Fibroblast of lung (primary cell): ENCODE data around the gene PECR. TPM values are rescaled to one million over a fixed set of nuclear protein-coding genes. Genes with fewer than 3 reads are reported as not detected.
A peak's percentile ranks its signal among the peaks of the same experiment; 100 is the strongest.

ENCODE experiments used
- DNase-seq, 2 donors: peaks; one replicate each; pipeline versions ENCODE4 v3.0.0 to v3.0.0-alpha.2; 2010; ENCODE audit warnings: low read depth in 2 of 2
- H2AFZ ChIP-seq: 2 replicates; pipeline ENCODE4 v1.5.1; 2012; ENCODE audit warnings: low read length, control low read depth, inconsistent platforms
- H3K27ac ChIP-seq: 2 replicates; pipeline ENCODE4 v1.5.1; 2011; ENCODE audit warnings: low read length, control low read depth; ENCODE audit not compliant: insufficient read depth
- H3K27me3 ChIP-seq: 2 replicates; pipeline ENCODE4 v1.5.1; 2011; ENCODE audit warnings: mild to moderate bottlenecking, low read length; ENCODE audit not compliant: control insufficient read depth, insufficient read depth
- H3K36me3 ChIP-seq: 2 replicates; pipeline ENCODE4 v1.5.1; 2011; ENCODE audit warnings: low read length; ENCODE audit not compliant: control insufficient read depth, insufficient read depth
- H3K4me1 ChIP-seq: 2 replicates; pipeline ENCODE4 v1.5.1; 2011; ENCODE audit warnings: low read length; ENCODE audit not compliant: control insufficient read depth, insufficient read depth; ENCODE audit errors: extremely low read depth
- H3K4me2 ChIP-seq: 2 replicates; pipeline ENCODE4 v1.5.1; 2011; ENCODE audit warnings: low read length, control low read depth; ENCODE audit not compliant: insufficient read depth; ENCODE audit errors: extremely low read depth
- H3K4me3 ChIP-seq, 4 experiments: fragments of 200-600 bp in 1 of 4; sonication (generic) in 1 of 4; replicated peaks in 1 of 4; 2 replicates each; pipeline ENCODE4 v1.5.1; 2011 to 2016; ENCODE audit warnings: low read length in 4 of 4, low read depth in 3 of 4, mild to moderate bottlenecking in 3 of 4, control low read depth in 2 of 4, inconsistent platforms in 1 of 4, mixed read lengths in 1 of 4; ENCODE audit not compliant: insufficient read depth in 1 of 4; ENCODE audit errors: control extremely low read depth in 1 of 4
- H3K79me2 ChIP-seq: 2 replicates; pipeline ENCODE4 v1.5.1; 2012; ENCODE audit warnings: mild to moderate bottlenecking, low read length, inconsistent platforms; ENCODE audit not compliant: control insufficient read depth, insufficient read depth
- H3K9ac ChIP-seq: 2 replicates; pipeline ENCODE4 v1.5.1; 2011; ENCODE audit warnings: mild to moderate bottlenecking, low read length, control low read depth; ENCODE audit not compliant: insufficient read depth
- H3K9me3 ChIP-seq: 2 replicates; pipeline ENCODE4 v1.5.1; 2012; ENCODE audit warnings: low read depth, low read length; ENCODE audit not compliant: control insufficient read depth, insufficient read depth
- H4K20me1 ChIP-seq: 2 replicates; pipeline ENCODE4 v1.5.1; 2011; ENCODE audit warnings: low read length; ENCODE audit not compliant: control insufficient read depth, insufficient read depth; ENCODE audit errors: extremely low read depth
- EZH2 ChIP-seq: IDR thresholded peaks from 2 replicates; pipeline ENCODE4 v1.5.1; 2012; ENCODE audit warnings: low read length, control low read depth, mild to moderate bottlenecking; ENCODE audit errors: missing control alignments
- polyA plus RNA-seq, 2 donors: library from polyadenylated mRNA; depleted of rRNA in 1 of 2; stranded (reverse) in 1 of 2; unstranded in 1 of 2; fragments of >200 nt; gene quantifications; 2 replicates each; pipeline ENCODE4 v1.2.1, GENCODE V29; 2011 to 2012; ENCODE audit warnings: missing spikeins in 1 of 2
- total RNA-seq: library from RNA; depleted of rRNA; stranded (reverse); fragments of >200 nt; gene quantifications from 2 replicates; pipeline ENCODE4 v1.2.1, GENCODE V29; 2014
- TF ChIP-seq, protein P1 (sequence below), 2 donors: IDR thresholded peaks in 1 of 2; conservative IDR thresholded peaks in 1 of 2; 1 replicate in 1 of 2; 2 replicates in 1 of 2; pipeline ENCODE4 v1.5.1; 2011 to 2012; ENCODE audit warnings: low read length in 2 of 2, control low read depth in 1 of 2, inconsistent platforms in 1 of 2, low read depth in 1 of 2, mild to moderate bottlenecking in 1 of 2

PECR gene
- total and polyA plus RNA-seq, 2 donors (not counting 1 experiment from before 2014, with no cell fraction given), result 11.7 to 19.3 TPM

DNA sequence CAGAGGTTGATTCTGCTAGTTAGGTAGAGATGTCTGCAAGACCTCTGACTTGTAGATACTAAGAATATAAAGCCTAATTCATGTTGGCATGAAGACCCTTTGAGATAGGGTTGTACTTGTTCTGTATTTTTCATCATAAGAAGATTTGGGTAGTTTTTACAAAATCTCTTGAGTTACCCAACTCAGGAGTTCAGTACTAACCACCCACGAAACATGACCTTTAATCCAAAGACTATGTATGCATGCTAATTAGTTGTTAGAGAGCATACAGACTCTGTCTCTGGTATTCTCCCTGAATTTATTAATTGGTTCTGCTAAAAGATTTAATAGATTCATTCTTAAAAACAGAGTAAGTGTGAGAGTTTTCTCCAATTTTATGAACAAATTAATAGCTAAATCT, 16.9 kb downstream of the PECR start:
- H3K27me3 ChIP-seq, result no peaks in the 10 kb centered on the region
- H2AFZ ChIP-seq, result no peak overlapping the region
- no peak overlapping the region for H3K27ac ChIP-seq
- no peaks in the 10 kb centered on the region for H3K4me1 ChIP-seq
- H3K4me3 ChIP-seq, result no peak overlapping the region
- H3K79me2 ChIP-seq, result no peaks in the 10 kb centered on the region
- H3K9ac ChIP-seq, result no peak overlapping the region
- H3K36me3 ChIP-seq, result no peaks in the 10 kb centered on the region
- H3K4me2 ChIP-seq, result no peak overlapping the region
- DNase-seq, result no peak
- no peaks in the 10 kb centered on the region for H4K20me1 ChIP-seq
- TF ChIP-seq, protein P1, sequence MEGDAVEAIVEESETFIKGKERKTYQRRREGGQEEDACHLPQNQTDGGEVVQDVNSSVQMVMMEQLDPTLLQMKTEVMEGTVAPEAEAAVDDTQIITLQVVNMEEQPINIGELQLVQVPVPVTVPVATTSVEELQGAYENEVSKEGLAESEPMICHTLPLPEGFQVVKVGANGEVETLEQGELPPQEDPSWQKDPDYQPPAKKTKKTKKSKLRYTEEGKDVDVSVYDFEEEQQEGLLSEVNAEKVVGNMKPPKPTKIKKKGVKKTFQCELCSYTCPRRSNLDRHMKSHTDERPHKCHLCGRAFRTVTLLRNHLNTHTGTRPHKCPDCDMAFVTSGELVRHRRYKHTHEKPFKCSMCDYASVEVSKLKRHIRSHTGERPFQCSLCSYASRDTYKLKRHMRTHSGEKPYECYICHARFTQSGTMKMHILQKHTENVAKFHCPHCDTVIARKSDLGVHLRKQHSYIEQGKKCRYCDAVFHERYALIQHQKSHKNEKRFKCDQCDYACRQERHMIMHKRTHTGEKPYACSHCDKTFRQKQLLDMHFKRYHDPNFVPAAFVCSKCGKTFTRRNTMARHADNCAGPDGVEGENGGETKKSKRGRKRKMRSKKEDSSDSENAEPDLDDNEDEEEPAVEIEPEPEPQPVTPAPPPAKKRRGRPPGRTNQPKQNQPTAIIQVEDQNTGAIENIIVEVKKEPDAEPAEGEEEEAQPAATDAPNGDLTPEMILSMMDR (conservative IDR thresholded peaks at IDR 0.05 in 1 of 2, IDR thresholded peaks at IDR 0.05 in 1 of 2; ENCODE audit: low read depth in 1 of 2, low read length in 2 of 2), result no peak
- H3K9me3 ChIP-seq, result no peaks in the 10 kb centered on the region

DNA sequence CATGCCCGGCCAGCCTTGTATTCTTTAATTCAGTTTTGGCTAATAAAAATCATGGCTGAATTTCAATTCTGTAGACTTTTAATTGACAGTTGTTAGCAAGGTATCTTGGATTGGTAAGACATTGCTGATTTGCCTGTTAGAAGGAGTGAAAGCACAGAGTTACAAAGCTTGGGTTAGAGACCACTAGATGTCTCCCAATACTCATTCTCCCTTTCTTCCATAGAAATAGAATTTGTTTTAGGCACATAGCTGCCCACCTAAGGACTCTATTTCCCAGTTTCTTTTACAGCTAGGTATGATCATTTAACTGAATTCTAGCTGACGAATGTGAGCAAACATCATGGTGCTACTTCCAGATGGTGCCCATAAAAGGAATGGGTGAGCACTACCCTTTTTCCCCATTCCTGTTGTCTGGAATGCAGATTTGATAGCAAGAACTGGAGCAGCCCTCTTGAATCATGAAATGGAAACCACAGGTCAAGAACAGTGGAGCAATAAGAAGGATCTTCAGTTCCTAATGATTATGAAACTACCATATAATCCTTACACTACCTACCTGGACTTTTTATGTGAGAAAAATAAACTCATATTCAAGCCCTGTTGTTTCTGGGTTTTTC, 17.5 kb downstream of the PECR start:
- H3K36me3 ChIP-seq, result no peaks in the 10 kb centered on the region
- H2AFZ ChIP-seq, result no peak overlapping the region
- no peak overlapping the region for H3K4me3 ChIP-seq
- H3K9ac ChIP-seq, result no peak overlapping the region
- peak in 1 of 2 donors; percentile 82 for DNase-seq
- no peak overlapping the region for H3K4me2 ChIP-seq
- H3K4me1 ChIP-seq, result no peaks in the 10 kb centered on the region
- TF ChIP-seq, protein P1 (conservative IDR thresholded peaks at IDR 0.05 in 1 of 2, IDR thresholded peaks at IDR 0.05 in 1 of 2; ENCODE audit: low read depth in 1 of 2, low read length in 2 of 2), result peak in 1 of 2 donors; percentile 8
- no peak for TF ChIP-seq EZH2
- H3K27ac ChIP-seq, result no peak overlapping the region
- H3K9me3 ChIP-seq, result no peaks in the 10 kb centered on the region
- H3K79me2 ChIP-seq, result no peaks in the 10 kb centered on the region
- H3K27me3 ChIP-seq, result no peaks in the 10 kb centered on the region
- no peaks in the 10 kb centered on the region for H4K20me1 ChIP-seq

DNA sequence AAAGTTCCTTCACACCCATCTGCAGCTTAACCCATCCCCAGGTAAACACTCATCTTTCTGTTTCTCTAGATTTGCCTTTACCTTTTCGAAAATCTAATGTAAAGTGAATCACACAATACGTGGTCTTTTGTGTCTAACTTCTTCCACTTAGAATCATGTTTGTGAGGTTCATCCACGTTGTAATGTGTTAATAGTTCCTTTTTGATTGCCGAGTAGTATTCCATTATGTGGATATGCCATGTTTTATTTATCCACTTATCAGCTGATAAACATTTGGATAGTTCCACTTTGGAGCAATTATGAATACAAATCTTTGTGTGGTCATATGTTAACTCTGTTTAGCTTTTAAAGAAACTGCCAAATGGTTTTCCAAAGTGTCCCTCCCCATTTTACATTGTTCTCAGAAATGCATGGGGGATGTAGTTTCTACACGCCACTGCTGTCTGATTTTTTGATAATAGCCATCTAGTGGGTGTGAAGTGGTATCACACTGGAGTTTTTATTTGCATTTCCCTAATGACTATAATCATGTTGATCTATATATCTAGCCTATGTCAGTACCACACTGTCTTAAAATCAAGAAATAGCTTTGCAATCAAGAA, 22.3 kb downstream of the PECR start:
- Histone ChIP-seq H3K9me3 (no peaks in the 10 kb centered on the region), H3K36me3 (no peaks in the 10 kb centered on the region), H4K20me1 (no peaks in the 10 kb centered on the region), H3K4me3 (no peak overlapping the region), H3K79me2 (no peaks in the 10 kb centered on the region), H3K27ac (no peak overlapping the region), H3K9ac (no peak overlapping the region), H3K27me3 (no peaks in the 10 kb centered on the region), H3K4me1 (no peaks in the 10 kb centered on the region), H2AFZ (no peak overlapping the region), H3K4me2 (no peak overlapping the region)
- TF ChIP-seq, protein P1 (conservative IDR thresholded peaks at IDR 0.05 in 1 of 2, IDR thresholded peaks at IDR 0.05 in 1 of 2; ENCODE audit: low read depth in 1 of 2, low read length in 2 of 2), result no peak
- TF ChIP-seq EZH2, result no peak
- no peak for DNase-seq
